ENCODE results near the gene EIF2B2. TPM values are rescaled to one million over a fixed set of nuclear protein-coding genes. Genes with fewer than 3 reads are reported as not detected.

The EIF2B2 gene
- total and polyA plus RNA-seq, 2 of the 13 experiments (the other 11 are each of a cell fraction or from before 2014, with no cell fraction given), result 54.4 to 78.6 TPM

DNA sequence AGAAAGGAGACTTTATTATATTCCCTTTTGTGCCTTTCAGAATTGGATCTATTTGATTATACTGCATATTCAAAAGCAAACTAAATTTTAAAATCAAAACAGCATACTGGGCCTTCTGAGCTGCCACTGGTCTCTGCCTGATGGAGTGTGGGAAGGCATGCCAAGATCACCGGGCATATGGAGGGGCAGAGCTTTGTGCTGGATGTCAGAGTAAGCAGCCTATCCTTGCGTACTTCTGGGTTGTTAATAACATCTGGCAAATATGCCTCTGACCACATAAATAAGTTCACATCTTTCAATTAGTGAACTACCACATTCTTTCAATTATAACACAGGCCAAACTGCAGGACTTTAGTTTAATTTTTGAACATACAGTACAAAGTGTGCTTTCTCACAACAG lies 30.2 kb downstream of the EIF2B2 start:
- Histone ChIP-seq H3K4me3 (replicated peaks in 1 of 3; ENCODE audit: insufficient read depth in 1 of 3, low read depth in 2 of 3, low read length in 3 of 3) (no peak overlapping the region), H3K27me3 (ENCODE audit: control insufficient read depth in 1 of 2, insufficient read depth in 2 of 2, low read length in 2 of 2) (no peaks in the 10 kb centered on the region), H3K4me2 (ENCODE audit: low read depth, low read length) (no peak overlapping the region), H3K9ac (ENCODE audit: insufficient read depth, low read depth, low read length) (no peak overlapping the region), H3K4me1 (ENCODE audit: insufficient read depth, low read length) (no peaks in the 10 kb centered on the region), H3K79me2 (ENCODE audit: insufficient read depth, low read length) (no peaks in the 10 kb centered on the region), H3K36me3 (replicated peaks in 1 of 2; ENCODE audit: control insufficient read depth in 1 of 2, insufficient read depth in 2 of 2, low read length in 2 of 2) (peaks cover 8 to 51% of the 10 kb centered on the region in 2 experiments; a peak in 4 of 5 replicates), H2AFZ (ENCODE audit: low read length) (no peak overlapping the region), H3K27ac (ENCODE audit: extremely low read length, insufficient read depth, low read length) (no peak overlapping the region), H4K20me1 (ENCODE audit: insufficient read depth, low read length) (no peaks in the 10 kb centered on the region), H3K9me3 (ENCODE audit: low read length) (no peaks in the 10 kb centered on the region)
- CTCF ChIA-PET (ENCODE audit: low intra/inter-chr PET ratio, low total read pairs), result no interaction called here
- TF ChIP-seq GLI4 (CRISPR knock-in tag; IDR thresholded peaks at IDR 0.05; ENCODE audit: borderline replicate concordance) (no peak), ZNF335 (CRISPR knock-in tag; IDR thresholded peaks at IDR 0.05) (no peak), PPARG (CRISPR knock-in tag; conservative IDR thresholded peaks at IDR 0.05) (no peak), SNRNP70 (IDR thresholded peaks at IDR 0.05; ENCODE audit: low read depth, low read length) (no peak), FOXA3 (CRISPR knock-in tag; IDR thresholded peaks at IDR 0.05) (no peak), ZNF546 (CRISPR knock-in tag; conservative IDR thresholded peaks at IDR 0.05) (no peak), ZFP36L2 (CRISPR knock-in tag; IDR thresholded peaks at IDR 0.05) (no peak), GLMP (CRISPR knock-in tag; IDR thresholded peaks at IDR 0.05; ENCODE audit: borderline replicate concordance) (no peak), ZNF878 (CRISPR knock-in tag; IDR thresholded peaks at IDR 0.05) (no peak), ZSCAN5A (CRISPR knock-in tag; IDR thresholded peaks at IDR 0.05; ENCODE audit: borderline replicate concordance) (no peak), TOPORS (CRISPR knock-in tag; IDR thresholded peaks at IDR 0.05) (no peak), HDAC2 (CRISPR knock-in tag; IDR thresholded peaks at IDR 0.05) (no peak), REPIN1 (CRISPR knock-in tag; IDR thresholded peaks at IDR 0.05; ENCODE audit: borderline replicate concordance, low read depth) (no peak), ETV6 (CRISPR knock-in tag; conservative IDR thresholded peaks at IDR 0.05) (no peak), NR3C1 (CRISPR knock-in tag; IDR thresholded peaks at IDR 0.05) (no peak), TRIM24 (CRISPR knock-in tag; IDR thresholded peaks at IDR 0.05) (no peak)
- BruUV-seq (replicated peaks), result no TSS peak
- in situ Hi-C loops (cut with HindIII; ENCODE audit: extremely low pct_ligation_motif_present, low pct_unique_long_range_greater_than_20kb) (no loop called here), intact Hi-C loops (cut with micrococcal nuclease; ENCODE audit: unreplicated experiment) (no loop called here)
- no peak for FAIRE-seq
- no peak for ATAC-seq
- DNase-seq (ENCODE audit: low spot score), result no peak
- POLR2A ChIA-PET, result no interaction called here
- 96% methylated on average over 2 of the region's 2 CpGs for WGBS (ENCODE audit: low lambda C conversion rate)

Data from HepG2 (cell line).